B cell (primary cell): ENCODE results near the gene KPNA2. TPM values are rescaled to one million over a fixed set of nuclear protein-coding genes. Genes with fewer than 3 reads are reported as not detected.

Source experiments
- ATAC-seq: fragments of 200-7000 bp; cut with Tn5 transposase; one replicate; pipeline ENCODE4 v1.10.0; 2021; ENCODE audit warnings: low read depth, mild to moderate bottlenecking, moderate number of reproducible peaks, moderate library complexity
- CTCF ChIA-PET: fragments of 350-600 bp; sonication (Branson Sonifier 250); formaldehyde crosslinking; loops from one replicate; lab custom pipeline; 2021; ENCODE audit warnings: antibody characterized with exemption, inconsistent platforms; lab: Charles Lee
- POLR2A ChIA-PET: fragments of 350-600 bp; sonication (Branson Sonifier 250); formaldehyde crosslinking; loops from one replicate; lab custom pipeline; 2021; ENCODE audit warnings: antibody characterized with exemption; lab: Charles Lee
- DNase-seq: peaks from one replicate; pipeline ENCODE4 v3.0.0; 2013
- H2AFZ ChIP-seq: 2 replicates; pipeline ENCODE4 v1.6.1; 2012; ENCODE audit warnings: mild to moderate bottlenecking, low read depth, low read length; ENCODE audit not compliant: insufficient read depth, poor library complexity, severe bottlenecking
- H3K27ac ChIP-seq, 2 donors: 1 replicate in 1 of 2; 2 replicates in 1 of 2; pipeline ENCODE4 v1.5.1; 2012 to 2013; ENCODE audit warnings: low read length in 2 of 2, mild to moderate bottlenecking in 2 of 2, moderate library complexity in 1 of 2
- H3K27me3 ChIP-seq, 4 experiments: fragments of 200-600 bp in 1 of 4; sonication (generic) in 1 of 4; replicated peaks in 1 of 4; 1 replicate in 2 of 4; 2 replicates in 2 of 4; pipeline versions ENCODE4 v1.6.1 to v1.7.0; 2013 to 2016; ENCODE audit warnings: low read length in 3 of 4, mild to moderate bottlenecking in 2 of 4, mixed read lengths in 1 of 4, moderate library complexity in 1 of 4; ENCODE audit not compliant: insufficient read depth in 4 of 4, control insufficient read depth in 3 of 4; ENCODE audit errors: control extremely low read depth in 1 of 4
- H3K36me3 ChIP-seq, 2 experiments: replicated peaks in 1 of 2; 1 replicate in 1 of 2; 2 replicates in 1 of 2; pipeline versions ENCODE4 v1.6.1 to v1.7.1; 2013; ENCODE audit warnings: low read length in 1 of 2; ENCODE audit not compliant: insufficient read depth in 2 of 2, control insufficient read depth in 1 of 2; ENCODE audit errors: control extremely low read depth in 1 of 2, extremely low read depth in 1 of 2
- H3K4me1 ChIP-seq, 2 donors: fragments of 200-600 bp in 1 of 2; sonication (generic) in 1 of 2; 1 replicate in 1 of 2; 2 replicates in 1 of 2; pipeline versions ENCODE4 v1.5.1 to v1.6.1; 2013 to 2017; ENCODE audit warnings: low read length in 2 of 2; ENCODE audit not compliant: control insufficient read depth in 2 of 2, insufficient read depth in 2 of 2
- H3K4me2 ChIP-seq: replicated peaks from 2 replicates; pipeline ENCODE3; 2012; ENCODE audit warnings: mild to moderate bottlenecking, low read depth, low read length; ENCODE audit not compliant: poor library complexity, severe bottlenecking
- H3K4me3 ChIP-seq, 5 experiments: fragments of 200-600 bp in 1 of 5; sonication (generic) in 1 of 5; 1 replicate in 3 of 5; 2 replicates in 2 of 5; pipeline versions ENCODE4 v1.5.1 to v1.7.0; 2011 to 2016; ENCODE audit warnings: low read length in 4 of 5, mild to moderate bottlenecking in 4 of 5, low read depth in 2 of 5, control low read depth in 1 of 5, moderate library complexity in 1 of 5; ENCODE audit not compliant: insufficient read depth in 1 of 5; ENCODE audit errors: control extremely low read depth in 1 of 5, extremely low read depth in 1 of 5
- H3K79me2 ChIP-seq: fragments of 200-600 bp; sonication (generic); one replicate; pipeline ENCODE4 v1.6.0; 2016; ENCODE audit warnings: low read length; ENCODE audit not compliant: control insufficient read depth, insufficient read depth
- H3K9ac ChIP-seq: fragments of 200-600 bp; sonication (generic); 2 replicates; pipeline ENCODE4 v1.6.1; 2017; ENCODE audit warnings: mild to moderate bottlenecking, low read length, moderate library complexity
- H3K9me3 ChIP-seq, 3 donors: one replicate each; pipeline versions ENCODE4 v1.6.1 to v1.7.1; 2013; ENCODE audit warnings: low read length in 2 of 3; ENCODE audit not compliant: control insufficient read depth in 2 of 3, insufficient read depth in 1 of 3; ENCODE audit errors: control extremely low read depth in 1 of 3
- H4K20me1 ChIP-seq: 2 replicates; pipeline ENCODE4 v1.6.0; 2012; ENCODE audit warnings: mild to moderate bottlenecking, low read length; ENCODE audit not compliant: insufficient read depth, control insufficient read depth, poor library complexity, severe bottlenecking
- H3K27ac Mint-ChIP-seq: one replicate; pipeline ENCODE4 v1.8.0; 2021; ENCODE audit warnings: mixed read lengths
- H3K27me3 Mint-ChIP-seq: one replicate; pipeline ENCODE4 v1.8.0; 2021; ENCODE audit warnings: mixed read lengths
- H3K4me1 Mint-ChIP-seq: one replicate; pipeline ENCODE4 v1.8.0; 2021; ENCODE audit warnings: mixed read lengths
- H3K4me3 Mint-ChIP-seq: one replicate; pipeline ENCODE4 v1.8.0; 2021; ENCODE audit warnings: mixed read lengths
- H3K9me3 Mint-ChIP-seq: one replicate; pipeline ENCODE4 v1.8.0; 2022; ENCODE audit warnings: mixed read lengths; ENCODE audit not compliant: insufficient read depth
- EZH2 ChIP-seq: IDR thresholded peaks from 2 replicates; pipeline ENCODE4 v1.6.1; 2012; ENCODE audit warnings: borderline replicate concordance, low read depth, mild to moderate bottlenecking, moderate library complexity, low read length; ENCODE audit not compliant: insufficient read depth, poor library complexity, severe bottlenecking
- WGBS: methylation state at CpG from one replicate; pipeline ENCODE4 v1.1.5; 2013; ENCODE audit warnings: missing lambda C conversion rate; ENCODE audit not compliant: insufficient coverage; 5-methylcytosine and 5-hydroxymethylcytosine counted together
- intact Hi-C: fragments of 100-400 bp; cut with micrococcal nuclease; formaldehyde crosslinking; loops from one replicate; pipeline ENCODE4 v1.10.0; 2022
- polyA plus RNA-seq: library from polyadenylated mRNA; depleted of rRNA; stranded (reverse); fragments of >200 nt; gene quantifications from 2 replicates; pipeline ENCODE4 v1.2.3, GENCODE V29; 2012
- total RNA-seq, 2 donors: library from RNA; stranded (reverse); fragments of 120-200 nt in 1 of 2; gene quantifications; 1 replicate in 1 of 2; 2 replicates in 1 of 2; pipeline versions ENCODE4 v1.2.3 to v1.2.4, GENCODE V29; 2013 to 2022
- TF ChIP-seq, protein P1 (sequence below): fragments of 200-600 bp; IDR thresholded peaks from one replicate; pipeline ENCODE4 v1.8.0; 2022; ENCODE audit warnings: antibody characterized with exemption, mild to moderate bottlenecking

KPNA2 gene
- total and polyA plus RNA-seq, 2 donors (not counting 1 experiment from before 2014, with no cell fraction given), result 20.0 to 25.2 TPM

DNA sequence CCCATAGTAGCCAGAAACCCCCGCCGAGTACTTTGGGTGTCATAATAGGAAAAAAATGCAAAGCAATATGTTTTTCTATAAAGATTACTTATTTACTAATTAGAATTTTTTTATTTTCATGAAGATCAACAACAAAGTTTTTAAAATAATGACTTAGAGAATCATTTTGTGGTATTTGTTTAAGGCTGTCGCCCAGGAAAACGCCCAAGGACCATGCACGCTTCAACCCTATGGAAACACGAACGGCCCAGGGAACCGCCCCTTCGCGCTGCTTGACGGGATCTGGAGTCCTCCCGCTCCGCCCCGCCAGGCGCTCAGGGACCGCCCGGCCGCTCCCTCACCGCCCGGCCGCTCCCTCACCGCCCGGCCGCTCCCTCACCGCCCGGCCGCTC lies 408 bp upstream of the KPNA2 start:
- no peaks in the 10 kb centered on the region for H3K9me3 ChIP-seq
- H3K4me3 ChIP-seq, result peak overlapping the region; percentile 0 to 88 (median 41)
- H3K36me3 ChIP-seq, result peaks cover 0 to 9% of the 10 kb centered on the region in 2 experiments
- H2AFZ ChIP-seq, result peak overlapping the region; percentile 96
- peak overlapping the region; percentile 95 for H3K4me3 Mint-ChIP-seq
- H3K27me3 Mint-ChIP-seq, result no peaks in the 10 kb centered on the region
- no peaks in the 10 kb centered on the region for H4K20me1 ChIP-seq
- H3K27ac ChIP-seq, result no peak overlapping the region
- H3K27me3 ChIP-seq, result no peaks in the 10 kb centered on the region
- DNase-seq (no peak), ATAC-seq (peak; percentile 83)
- peaks cover 7 to 9% of the 10 kb centered on the region in 2 donors for H3K4me1 ChIP-seq
- CTCF ChIA-PET, result interaction anchor here (1.1 to 1.4 kb wide), 2 partner anchors 141 to 201 kb away, joined by 3 read pairs; no protein-coding TSS in a partner anchor
- WGBS, result 0% methylated on average over 17 of the region's 27 CpGs
- H3K79me2 ChIP-seq, result peaks cover 20% of the 10 kb centered on the region
- peaks cover 11% of the 10 kb centered on the region for H3K4me1 Mint-ChIP-seq
- intact Hi-C loops, result loop anchor here (1.0 to 10.0 kb wide), 8 partner anchors 15 to 477 kb away; partner anchors contain the start of genes AMZ2, NOL11, PRKAR1A and WIPI1
- peak overlapping the region; percentile 94 for H3K4me2 ChIP-seq
- peak overlapping the region; percentile 67 for H3K27ac Mint-ChIP-seq
- no peak for TF ChIP-seq EZH2
- TF ChIP-seq, protein P1, sequence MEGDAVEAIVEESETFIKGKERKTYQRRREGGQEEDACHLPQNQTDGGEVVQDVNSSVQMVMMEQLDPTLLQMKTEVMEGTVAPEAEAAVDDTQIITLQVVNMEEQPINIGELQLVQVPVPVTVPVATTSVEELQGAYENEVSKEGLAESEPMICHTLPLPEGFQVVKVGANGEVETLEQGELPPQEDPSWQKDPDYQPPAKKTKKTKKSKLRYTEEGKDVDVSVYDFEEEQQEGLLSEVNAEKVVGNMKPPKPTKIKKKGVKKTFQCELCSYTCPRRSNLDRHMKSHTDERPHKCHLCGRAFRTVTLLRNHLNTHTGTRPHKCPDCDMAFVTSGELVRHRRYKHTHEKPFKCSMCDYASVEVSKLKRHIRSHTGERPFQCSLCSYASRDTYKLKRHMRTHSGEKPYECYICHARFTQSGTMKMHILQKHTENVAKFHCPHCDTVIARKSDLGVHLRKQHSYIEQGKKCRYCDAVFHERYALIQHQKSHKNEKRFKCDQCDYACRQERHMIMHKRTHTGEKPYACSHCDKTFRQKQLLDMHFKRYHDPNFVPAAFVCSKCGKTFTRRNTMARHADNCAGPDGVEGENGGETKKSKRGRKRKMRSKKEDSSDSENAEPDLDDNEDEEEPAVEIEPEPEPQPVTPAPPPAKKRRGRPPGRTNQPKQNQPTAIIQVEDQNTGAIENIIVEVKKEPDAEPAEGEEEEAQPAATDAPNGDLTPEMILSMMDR, result no peak
- H3K9ac ChIP-seq, result peak overlapping the region; percentile 92
- POLR2A ChIA-PET, result interaction anchor here (0.6 to 1.2 kb wide), 3 partner anchors 37 to 477 kb away, joined by 3 read pairs; partner anchors contain the start of gene PRKAR1A
- no peaks in the 10 kb centered on the region for H3K9me3 Mint-ChIP-seq
